ENCODE measurements around the gene EGFL7.

DNA sequence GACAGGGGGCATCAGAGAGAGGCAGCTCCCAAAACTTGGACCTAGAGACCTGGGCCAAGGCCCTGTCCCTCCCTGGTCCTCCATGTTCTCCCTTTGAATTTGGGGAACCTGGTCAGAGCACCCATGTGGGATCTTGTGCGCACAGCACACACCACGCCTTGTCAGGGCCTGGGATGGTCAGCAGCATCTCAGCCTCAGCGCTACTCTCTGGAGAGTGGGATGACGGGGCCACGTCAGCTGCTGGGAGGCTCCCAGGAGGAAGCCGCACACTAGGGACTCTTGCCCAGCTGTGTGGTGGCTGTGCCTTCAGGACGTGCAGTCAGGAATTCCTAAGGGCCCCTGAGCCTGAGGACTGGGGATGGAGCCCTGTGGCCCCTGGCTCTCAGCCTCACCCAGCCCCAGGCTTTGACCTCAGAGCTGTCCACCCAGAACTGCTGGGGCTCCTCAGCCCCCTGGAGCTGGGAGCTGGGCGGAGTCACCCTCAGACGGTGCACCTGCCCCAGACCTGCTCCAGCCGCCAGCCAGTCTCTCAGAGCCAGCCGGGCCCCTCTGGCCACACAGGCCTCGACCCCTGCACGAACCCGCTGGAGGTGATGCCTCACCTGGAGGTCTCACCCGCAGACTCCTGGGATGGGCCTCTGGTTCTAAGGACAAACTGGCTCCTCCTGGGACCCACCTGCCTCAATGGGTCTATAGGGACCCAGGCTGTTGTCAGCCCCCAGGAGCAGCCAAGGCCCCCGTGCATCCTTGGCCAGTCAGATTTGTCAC is 38.3 kb upstream of the EGFL7 start:
- TF ChIP-seq MLXIP (CRISPR knock-in tag; IDR thresholded peaks at IDR 0.05; ENCODE audit: borderline replicate concordance) (no peak), YY1 (IDR thresholded peaks at IDR 0.05; ENCODE audit: insufficient read depth, insufficient replicate concordance, low read depth, low read length) (no peak), STAT5B (CRISPR knock-in tag; IDR thresholded peaks at IDR 0.05) (no peak), NR2C2 (CRISPR knock-in tag; IDR thresholded peaks at IDR 0.05; ENCODE audit: borderline replicate concordance) (no peak), BRD4 (CRISPR knock-in tag; IDR thresholded peaks at IDR 0.05) (no peak), ZFX (CRISPR knock-in tag; IDR thresholded peaks at IDR 0.05; ENCODE audit: low read depth) (no peak), ZNF605 (CRISPR knock-in tag; IDR thresholded peaks at IDR 0.05) (no peak), ZNF891 (CRISPR knock-in tag; IDR thresholded peaks at IDR 0.05) (no peak), ZNF800 (CRISPR knock-in tag; IDR thresholded peaks at IDR 0.05) (no peak), PTBP1 (IDR thresholded peaks at IDR 0.05; ENCODE audit: low read depth, low read length, poor library complexity, severe bottlenecking) (no peak), EHMT2 (IDR thresholded peaks at IDR 0.05; ENCODE audit: borderline replicate concordance, low read depth, low read length) (no peak), CTCF (CRISPR knock-in tag; IDR thresholded peaks at IDR 0.05) (no peak)
- TF ChIP-seq, protein P1, sequence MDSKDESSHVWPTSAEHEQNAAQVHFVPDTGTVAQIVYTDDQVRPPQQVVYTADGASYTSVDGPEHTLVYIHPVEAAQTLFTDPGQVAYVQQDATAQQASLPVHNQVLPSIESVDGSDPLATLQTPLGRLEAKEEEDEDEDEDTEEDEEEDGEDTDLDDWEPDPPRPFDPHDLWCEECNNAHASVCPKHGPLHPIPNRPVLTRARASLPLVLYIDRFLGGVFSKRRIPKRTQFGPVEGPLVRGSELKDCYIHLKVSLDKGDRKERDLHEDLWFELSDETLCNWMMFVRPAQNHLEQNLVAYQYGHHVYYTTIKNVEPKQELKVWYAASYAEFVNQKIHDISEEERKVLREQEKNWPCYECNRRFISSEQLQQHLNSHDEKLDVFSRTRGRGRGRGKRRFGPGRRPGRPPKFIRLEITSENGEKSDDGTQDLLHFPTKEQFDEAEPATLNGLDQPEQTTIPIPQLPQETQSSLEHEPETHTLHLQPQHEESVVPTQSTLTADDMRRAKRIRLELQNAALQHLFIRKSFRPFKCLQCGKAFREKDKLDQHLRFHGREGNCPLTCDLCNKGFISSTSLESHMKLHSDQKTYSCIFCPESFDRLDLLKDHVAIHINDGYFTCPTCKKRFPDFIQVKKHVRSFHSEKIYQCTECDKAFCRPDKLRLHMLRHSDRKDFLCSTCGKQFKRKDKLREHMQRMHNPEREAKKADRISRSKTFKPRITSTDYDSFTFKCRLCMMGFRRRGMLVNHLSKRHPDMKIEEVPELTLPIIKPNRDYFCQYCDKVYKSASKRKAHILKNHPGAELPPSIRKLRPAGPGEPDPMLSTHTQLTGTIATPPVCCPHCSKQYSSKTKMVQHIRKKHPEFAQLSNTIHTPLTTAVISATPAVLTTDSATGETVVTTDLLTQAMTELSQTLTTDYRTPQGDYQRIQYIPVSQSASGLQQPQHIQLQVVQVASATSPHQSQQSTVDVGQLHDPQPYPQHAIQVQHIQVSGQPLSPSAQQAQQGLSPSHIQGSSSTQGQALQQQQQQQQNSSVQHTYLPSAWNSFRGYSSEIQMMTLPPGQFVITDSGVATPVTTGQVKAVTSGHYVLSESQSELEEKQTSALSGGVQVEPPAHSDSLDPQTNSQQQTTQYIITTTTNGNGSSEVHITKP (CRISPR knock-in tag; IDR thresholded peaks at IDR 0.05; ENCODE audit: low read depth), result no peak

All from HepG2 (cell line).